ENCODE data around the gene LOXL1.

DNA sequence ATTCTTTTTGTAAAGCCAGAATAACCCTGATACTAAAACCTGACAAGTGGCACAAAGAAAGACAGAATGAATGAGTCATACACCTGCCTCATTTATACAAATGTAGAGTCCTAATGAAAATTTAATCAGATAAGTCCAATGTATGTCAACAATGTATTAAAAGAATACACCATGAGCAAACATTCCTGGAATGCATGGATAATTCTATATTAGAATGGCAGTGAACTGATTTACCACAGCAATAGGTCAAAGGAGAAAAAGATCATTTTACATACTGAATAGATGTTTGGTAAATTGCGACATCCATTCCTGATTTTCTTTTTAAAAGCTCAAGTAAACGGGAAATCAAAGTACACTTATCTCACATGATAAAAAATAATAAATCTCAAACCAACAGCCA lies 11.2 kb upstream of the LOXL1 start:
- TF ChIP-seq, protein P1, sequence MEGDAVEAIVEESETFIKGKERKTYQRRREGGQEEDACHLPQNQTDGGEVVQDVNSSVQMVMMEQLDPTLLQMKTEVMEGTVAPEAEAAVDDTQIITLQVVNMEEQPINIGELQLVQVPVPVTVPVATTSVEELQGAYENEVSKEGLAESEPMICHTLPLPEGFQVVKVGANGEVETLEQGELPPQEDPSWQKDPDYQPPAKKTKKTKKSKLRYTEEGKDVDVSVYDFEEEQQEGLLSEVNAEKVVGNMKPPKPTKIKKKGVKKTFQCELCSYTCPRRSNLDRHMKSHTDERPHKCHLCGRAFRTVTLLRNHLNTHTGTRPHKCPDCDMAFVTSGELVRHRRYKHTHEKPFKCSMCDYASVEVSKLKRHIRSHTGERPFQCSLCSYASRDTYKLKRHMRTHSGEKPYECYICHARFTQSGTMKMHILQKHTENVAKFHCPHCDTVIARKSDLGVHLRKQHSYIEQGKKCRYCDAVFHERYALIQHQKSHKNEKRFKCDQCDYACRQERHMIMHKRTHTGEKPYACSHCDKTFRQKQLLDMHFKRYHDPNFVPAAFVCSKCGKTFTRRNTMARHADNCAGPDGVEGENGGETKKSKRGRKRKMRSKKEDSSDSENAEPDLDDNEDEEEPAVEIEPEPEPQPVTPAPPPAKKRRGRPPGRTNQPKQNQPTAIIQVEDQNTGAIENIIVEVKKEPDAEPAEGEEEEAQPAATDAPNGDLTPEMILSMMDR (IDR thresholded peaks at IDR 0.05), result no peak
- TF ChIP-seq POLR2A (IDR thresholded peaks at IDR 0.05), result no peak

Data from heart left ventricle (tissue), 13 donors.